Dermis lymphatic vessel endothelial cell (primary cell): ENCODE data around the gene VSIR. TPM values are rescaled to one million over a fixed set of nuclear protein-coding genes. Genes with fewer than 3 reads are reported as not detected.

Source experiments
- total RNA-seq: library from RNA; depleted of rRNA; stranded (reverse); fragments of >200 nt; gene quantifications from 2 replicates; pipeline ENCODE4 v1.2.1, GENCODE V29; 2014

Gene VSIR
- total RNA-seq: 6.5 and 10.4 TPM in 2 replicates

GRCh38 chr10:71773221-71773971 lies at the start of gene VSIR:
Gene VSIR, minus strand, starts transcription at chr10:71773520. Its CDS starts 81 bp downstream, at chr10:71773439.

DNA sequence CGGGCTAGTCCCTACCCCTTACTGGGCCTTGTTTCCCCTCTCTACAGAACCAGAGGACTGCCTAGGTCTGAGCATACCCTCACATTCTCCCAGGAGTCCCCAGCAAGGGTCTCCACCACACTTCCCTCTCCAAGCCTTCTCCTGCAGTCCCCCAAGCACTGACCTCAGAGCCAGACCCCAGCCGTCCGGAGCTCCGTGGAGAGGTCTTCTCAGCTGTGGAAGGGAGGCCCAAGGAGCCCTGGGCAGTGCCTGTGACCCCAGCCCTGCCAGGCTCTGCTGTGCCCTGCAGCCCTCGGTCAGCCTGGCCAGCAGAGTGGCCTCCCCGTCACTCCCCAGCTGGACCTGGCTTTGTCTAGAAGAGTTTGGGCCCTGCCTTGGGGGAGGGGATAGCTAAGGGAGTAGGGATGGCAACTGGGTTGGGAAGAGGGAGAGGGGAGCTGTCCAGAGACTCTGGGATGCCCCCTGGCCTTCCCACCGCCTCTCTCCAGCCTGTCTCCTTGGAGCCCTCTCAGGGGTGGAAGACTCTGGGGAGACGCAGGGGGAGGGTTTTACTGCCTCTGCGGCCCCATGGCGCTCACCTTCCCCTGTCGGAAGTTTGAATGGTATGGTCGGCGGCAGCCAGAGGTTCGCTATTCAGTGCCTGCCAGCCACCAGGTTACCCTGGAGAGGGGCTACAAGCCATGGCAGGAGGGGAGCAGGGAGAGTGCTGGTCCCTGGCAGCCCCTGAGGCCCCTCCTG lies 53.7 kb downstream of the VSIR start, which contains the start of gene C10orf105:
Gene C10orf105, minus strand, starts transcription at position 315 of the 738 bp plus-strand sequence. CDS start 3,441 bp downstream, outside the sequence.

Other genes with a start within 250 kb of the VSIR start
- not detected in 2 replicates for gene C10orf105, start 53.7 kb downstream of the VSIR start, total RNA-seq
- gene PSAP, start 77.7 kb upstream of the VSIR start, total RNA-seq: 757 and 859 TPM in 2 replicates
- 4.4 and 8.0 TPM in 2 replicates for gene CHST3, start 190.9 kb upstream of the VSIR start, total RNA-seq